K562 (cell line): ENCODE measurements around the gene UBASH3A. TPM values are rescaled to one million over a fixed set of nuclear protein-coding genes. Genes with fewer than 3 reads are reported as not detected.

Source experiments
- ATAC-seq: fragments of 200-7000 bp; cut with Tn5 transposase; 3 replicates; pipeline ENCODE4 v1.9.1; 2020; ENCODE audit warnings: moderate library complexity
- BruUV-seq: library from RNA; stranded (reverse); fragments of 400-500 nt; replicated peaks from 2 replicates; lab custom pipeline; 2021; lab: Mats Ljungman, UMichigan
- CTCF ChIA-PET: fragments of 300-600 bp; formaldehyde crosslinking; extraction: SDS; loops from one replicate; lab custom pipeline; 2021; ENCODE audit warnings: low intra/inter-chr PET ratio; lab: Yijun Ruan, JAX
- POLR2A ChIA-PET: fragments of 300-600, 350-650 bp; sonication (Branson Sonifier 250); formaldehyde crosslinking; extraction: SDS; loops from one replicate; lab custom pipeline; 2021; ENCODE audit warnings: antibody characterized with exemption, inconsistent platforms; lab: Yijun Ruan, JAX
- DNase-seq, 4 experiments: peaks; one replicate each; pipeline versions ENCODE4 v3.0.0 to v3.0.0-alpha.2; 2011 to 2018; ENCODE audit warnings: low spot score in 3 of 4, mixed read lengths in 3 of 4; ENCODE audit errors: extremely low read depth in 1 of 4
- FAIRE-seq: peaks from 2 replicates; lab custom pipeline; 2011; peaks lifted over from hg19 to GRCh38; lab: Jason Lieb, UNC
- H2AFZ ChIP-seq: 2 replicates; pipeline ENCODE4 v1.6.0; 2011; ENCODE audit warnings: low read depth, low read length, control low read depth, inconsistent platforms
- H3K27ac ChIP-seq: fragments of 200-600 bp; 3 replicates; pipeline ENCODE4 v1.8.0; 2011; ENCODE audit warnings: low read depth, mild to moderate bottlenecking, control low read depth, inconsistent platforms, low read length, moderate library complexity, mixed read lengths; ENCODE audit errors: extremely low read depth
- H3K27me3 ChIP-seq, 2 experiments: fragments of 300-600 bp in 1 of 2; 2 replicates in 1 of 2; 3 replicates in 1 of 2; pipeline versions ENCODE4 v1.6.0 to v1.8.0; 2011; ENCODE audit warnings: inconsistent platforms in 2 of 2, low read length in 2 of 2, mild to moderate bottlenecking in 1 of 2, mixed read lengths in 1 of 2, moderate library complexity in 1 of 2; ENCODE audit not compliant: control insufficient read depth in 2 of 2, insufficient read depth in 2 of 2
- H3K36me3 ChIP-seq: fragments of 300-600 bp; 3 replicates; pipeline ENCODE4 v1.8.0; 2011; ENCODE audit warnings: mild to moderate bottlenecking, low read length, inconsistent platforms; ENCODE audit not compliant: control insufficient read depth, insufficient read depth
- H3K4me1 ChIP-seq, 2 experiments: fragments of 200-600 bp in 1 of 2; replicated peaks in 1 of 2; 2 replicates in 1 of 2; 3 replicates in 1 of 2; pipeline versions ENCODE4 v1.5.1 to v1.8.0; 2011; ENCODE audit warnings: inconsistent platforms in 2 of 2, low read length in 2 of 2, mild to moderate bottlenecking in 1 of 2, mixed read lengths in 1 of 2, moderate library complexity in 1 of 2; ENCODE audit not compliant: control insufficient read depth in 2 of 2, insufficient read depth in 2 of 2
- H3K4me2 ChIP-seq: 2 replicates; pipeline ENCODE4 v1.6.1; 2011; ENCODE audit warnings: low read length, control low read depth, inconsistent platforms, mixed read lengths; ENCODE audit not compliant: insufficient read depth
- H3K4me3 ChIP-seq: fragments of 200-600 bp; sonication (generic), shearing (Covaris generic); 2 replicates; pipeline ENCODE4 v1.5.1; 2016; ENCODE audit warnings: control low read depth, inconsistent platforms
- H3K79me2 ChIP-seq: fragments of 200-600 bp; 3 replicates; pipeline ENCODE4 v1.8.0; 2011; ENCODE audit warnings: low read length, inconsistent platforms; ENCODE audit not compliant: control insufficient read depth, insufficient read depth
- H3K9ac ChIP-seq, 2 experiments: 2 replicates each; pipeline versions ENCODE4 v1.6.0 to v1.6.1; 2011; ENCODE audit warnings: low read depth in 2 of 2, low read length in 2 of 2, control low read depth in 1 of 2, inconsistent platforms in 1 of 2, mild to moderate bottlenecking in 1 of 2, mixed read lengths in 1 of 2; ENCODE audit not compliant: insufficient read depth in 1 of 2
- H3K9me1 ChIP-seq: one replicate; pipeline ENCODE4 v1.6.0; 2011; ENCODE audit warnings: inconsistent platforms, mild to moderate bottlenecking, low read length, moderate library complexity; ENCODE audit not compliant: control insufficient read depth, insufficient read depth
- H3K9me3 ChIP-seq: replicated peaks from 2 replicates; pipeline ENCODE4 v1.5.1; 2011; ENCODE audit warnings: low read depth, low read length, inconsistent platforms; ENCODE audit not compliant: control insufficient read depth, insufficient read depth
- H4K20me1 ChIP-seq: replicated peaks from 2 replicates; pipeline ENCODE4 v1.6.1; 2011; ENCODE audit warnings: low read length, inconsistent platforms, mixed read lengths; ENCODE audit not compliant: control insufficient read depth, insufficient read depth
- EHMT2 ChIP-seq: fragments of 450-650 bp; IDR thresholded peaks from 2 replicates; pipeline ENCODE4 v1.6.1; 2018; ENCODE audit warnings: antibody characterized with exemption
- IRF9 ChIP-seq: fragments of 450-650 bp; IDR thresholded peaks from 2 replicates; pipeline ENCODE4 v1.6.1; 2016; ENCODE audit warnings: missing biosample characterization, missing genetic modification characterization
- KAT2B ChIP-seq: IDR thresholded peaks from one replicate; pipeline ENCODE4 v1.6.1; 2012; ENCODE audit warnings: low read depth, mild to moderate bottlenecking, control low read depth, inconsistent platforms, low read length, moderate library complexity
- KAT7 ChIP-seq: sonication (generic); formaldehyde crosslinking; IDR thresholded peaks from 2 replicates; pipeline ENCODE4 v1.8.0; 2022; ENCODE audit warnings: missing genetic modification reagents, mild to moderate bottlenecking, borderline replicate concordance
- MAFF ChIP-seq: IDR thresholded peaks from 2 replicates; pipeline ENCODE4 v1.6.1; 2012; ENCODE audit warnings: low read length, improper control_type of control experiment
- REST ChIP-seq, 2 experiments: fragments of 450-650 bp; formaldehyde crosslinking in 1 of 2; IDR thresholded peaks; 2 replicates each; pipeline versions ENCODE4 v1.4.0 to v1.6.1; 2014 to 2020; ENCODE audit warnings: mild to moderate bottlenecking in 2 of 2, borderline replicate concordance in 1 of 2, low read depth in 1 of 2
- SLC30A9 ChIP-seq: fragments of 250-450 bp; sonication (Bioruptor Pico); IDR thresholded peaks from 2 replicates; pipeline ENCODE4 v1.8.0; 2022; ENCODE audit warnings: mild to moderate bottlenecking, moderate library complexity
- U2AF1 ChIP-seq: fragments of 200-400 bp; formaldehyde crosslinking; optimal IDR thresholded peaks from 2 replicates; pipeline ENCODE3; 2017; ENCODE audit warnings: mild to moderate bottlenecking, low read depth, low read length, moderate library complexity
- ZNF184 ChIP-seq: sonication (generic); formaldehyde crosslinking; IDR thresholded peaks from 2 replicates; pipeline ENCODE4 v1.5.0; 2020; ENCODE audit warnings: missing genetic modification reagents
- WGBS: fragments of 100-300 bp; shearing (Covaris generic); methylation state at CpG from one replicate; pipeline ENCODE4 v1.1.6; 2016; ENCODE audit warnings: low coverage, mixed read lengths; ENCODE audit not compliant: insufficient coverage; ENCODE audit errors: missing lambda C conversion rate; 5-methylcytosine and 5-hydroxymethylcytosine counted together
- in situ Hi-C: fragments of 300-500 bp; cut with MboI; formaldehyde crosslinking; loops from 4 replicates; pipeline ENCODE4 v1.15.0; 2018; ENCODE audit warnings: inconsistent platforms, mixed read lengths
- intact Hi-C: fragments of 100-400 bp; cut with micrococcal nuclease; formaldehyde crosslinking; loops from 2 replicates; pipeline ENCODE4 v1.14.2; 2022
- polyA plus RNA-seq, 8 experiments: library from polyadenylated mRNA; depleted of rRNA in 4 of 8; stranded (reverse) in 5 of 8; unstranded in 3 of 8; fragments of >200 nt; fragmentation: Nextera tagmentation in 2 of 8; fragmentation: Illumina TruSeq in 1 of 8; extraction: Ambion mirVana in 2 of 8; extraction: Trizol in 1 of 8; gene quantifications; 2 replicates each; pipeline versions ENCODE4 v1.2.1 to v1.2.3, GENCODE V29; 2011 to 2014; ENCODE audit warnings: inconsistent platforms in 1 of 8, missing spikeins in 1 of 8
- total RNA-seq, 7 experiments: library from RNA; depleted of rRNA in 6 of 7; stranded (reverse); fragments of >200 nt in 6 of 7; fragmentation: Illumina TruSeq in 2 of 7; extraction: Trizol in 2 of 7; gene quantifications; 2 replicates each; pipeline versions ENCODE4 v1.2.1 to v1.2.3, GENCODE V29; 2011 to 2021; ENCODE audit warnings: low replicate concordance in 1 of 7

The UBASH3A gene
- total and polyA plus RNA-seq, 9 of the 15 experiments (the other 6 are each of a cell fraction or from before 2014, with no cell fraction given): 0.23 to 1.8 (median 1.1) TPM

GRCh38 chr21:42436914-42437313 is 33.2 kb downstream of the UBASH3A start (continued):
- no peak for TF ChIP-seq KAT2B
- no peak for TF ChIP-seq ZNF184
- TF ChIP-seq KAT7 (CRISPR knock-in tag): no peak
- no peak for TF ChIP-seq SLC30A9 (CRISPR knock-in tag)
- TF ChIP-seq IRF9: no peak

- WGBS: 20% methylated on average over 8 of the region's 8 CpGs
- H4K20me1 ChIP-seq: no peaks in the 10 kb centered on the region; the same call in 1 of the 2 replicates
- H3K9ac ChIP-seq: no peak overlapping the region
- POLR2A ChIA-PET: interaction anchor here (0.5 to 1.1 kb wide), 2 partner anchors 61 to 148 kb away, joined by 3 read pairs; no protein-coding TSS in a partner anchor
- no peak overlapping the region for H3K4me3 ChIP-seq
- no TSS peak for BruUV-seq
- CTCF ChIA-PET: no interaction called here
- no peak overlapping the region for H3K4me2 ChIP-seq
- peak; percentile 44; the same call in 1 of the 3 replicates for ATAC-seq
- FAIRE-seq: peak; percentile 15
- DNase-seq: no peak
- H3K4me1 ChIP-seq: peaks cover 7 to 13% of the 10 kb centered on the region in 2 experiments; a peak in 3 of 5 replicates
- intact Hi-C loops (no loop called here), in situ Hi-C loops (no loop called here)
- no peaks in the 10 kb centered on the region for H3K79me2 ChIP-seq
- peaks cover 0 to 4% of the 10 kb centered on the region in 2 experiments; a peak in 2 of 5 replicates for H3K27me3 ChIP-seq
- H3K9me3 ChIP-seq: no peaks in the 10 kb centered on the region
- no peaks in the 10 kb centered on the region for H3K36me3 ChIP-seq
- no peak overlapping the region for H2AFZ ChIP-seq
- no peak overlapping the region for H3K27ac ChIP-seq
- H3K9me1 ChIP-seq: no peaks in the 10 kb centered on the region
- peak; percentile 98 for TF ChIP-seq REST (IDR thresholded peaks at IDR 0.05; ENCODE audit: borderline replicate concordance)
- peak; percentile 88 for TF ChIP-seq REST (CRISPR knock-in tag; IDR thresholded peaks at IDR 0.05; ENCODE audit: low read depth)
- TF ChIP-seq MAFF: no peak
- TF ChIP-seq EHMT2: peak; percentile 95
- TF ChIP-seq U2AF1: no peak
These were observed 34.1 kb downstream of the UBASH3A start for GRCh38 chr21:42437786-42438185.
